Ovary (tissue), 3 donors: Measurements from ENCODE around the gene QRFPR.

Source experiments
- EP300 ChIP-seq: sonication (generic); formaldehyde crosslinking; IDR thresholded peaks from one replicate; pipeline ENCODE4 v1.6.1; 2017; ENCODE audit warnings: antibody characterized with exemption
- TF ChIP-seq, protein P1 (sequence below), 3 donors: fragments of 450-650 bp in 2 of 3; fragments of 200-600 bp in 1 of 3; IDR thresholded peaks; one replicate each; pipeline versions ENCODE4 v1.5.1 to v1.8.0; 2016 to 2022; ENCODE audit warnings: antibody characterized with exemption in 3 of 3, mild to moderate bottlenecking in 1 of 3
- donor health status: DM: no; HTN: no; CAD: no.

DNA sequence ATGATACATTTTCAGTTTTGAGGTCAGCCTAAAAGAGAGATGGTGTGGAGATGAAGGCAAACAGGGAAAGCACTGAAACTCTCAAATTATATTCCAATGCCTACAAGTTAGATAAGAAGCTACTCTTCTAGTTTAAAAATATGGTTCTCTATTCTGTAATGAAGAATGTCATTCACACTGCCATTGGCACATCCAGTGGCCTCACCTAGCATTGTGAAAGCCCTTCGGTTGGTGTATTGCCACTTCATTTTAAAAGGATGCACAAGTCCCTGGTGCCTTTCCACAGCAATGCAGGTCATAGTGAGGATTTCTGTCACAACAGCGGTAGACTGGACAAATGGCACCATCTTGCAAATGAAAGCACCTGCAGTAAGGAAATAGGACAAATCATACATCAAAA lies 40.6 kb downstream of the QRFPR start:
- TF ChIP-seq EP300: no peak
- TF ChIP-seq, protein P1, sequence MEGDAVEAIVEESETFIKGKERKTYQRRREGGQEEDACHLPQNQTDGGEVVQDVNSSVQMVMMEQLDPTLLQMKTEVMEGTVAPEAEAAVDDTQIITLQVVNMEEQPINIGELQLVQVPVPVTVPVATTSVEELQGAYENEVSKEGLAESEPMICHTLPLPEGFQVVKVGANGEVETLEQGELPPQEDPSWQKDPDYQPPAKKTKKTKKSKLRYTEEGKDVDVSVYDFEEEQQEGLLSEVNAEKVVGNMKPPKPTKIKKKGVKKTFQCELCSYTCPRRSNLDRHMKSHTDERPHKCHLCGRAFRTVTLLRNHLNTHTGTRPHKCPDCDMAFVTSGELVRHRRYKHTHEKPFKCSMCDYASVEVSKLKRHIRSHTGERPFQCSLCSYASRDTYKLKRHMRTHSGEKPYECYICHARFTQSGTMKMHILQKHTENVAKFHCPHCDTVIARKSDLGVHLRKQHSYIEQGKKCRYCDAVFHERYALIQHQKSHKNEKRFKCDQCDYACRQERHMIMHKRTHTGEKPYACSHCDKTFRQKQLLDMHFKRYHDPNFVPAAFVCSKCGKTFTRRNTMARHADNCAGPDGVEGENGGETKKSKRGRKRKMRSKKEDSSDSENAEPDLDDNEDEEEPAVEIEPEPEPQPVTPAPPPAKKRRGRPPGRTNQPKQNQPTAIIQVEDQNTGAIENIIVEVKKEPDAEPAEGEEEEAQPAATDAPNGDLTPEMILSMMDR (IDR thresholded peaks at IDR 0.05): no peak
